Bronchial epithelial cell (primary cell): Measurements from ENCODE around the gene PHB1. TPM values are rescaled to one million over a fixed set of nuclear protein-coding genes. Genes with fewer than 3 reads are reported as not detected.

Experiments
- DNase-seq: peaks from one replicate; pipeline ENCODE4 v3.0.0-alpha.2; 2010; ENCODE audit warnings: low read depth
- FAIRE-seq: peaks from 2 replicates; lab custom pipeline; 2011; peaks lifted over from hg19 to GRCh38; lab: Jason Lieb, UNC
- H3K27me3 ChIP-seq: 2 replicates; pipeline ENCODE4 v1.5.1; 2011; ENCODE audit warnings: low read length; ENCODE audit not compliant: control insufficient read depth, insufficient read depth
- H3K36me3 ChIP-seq: 2 replicates; pipeline ENCODE4 v1.5.1; 2011; ENCODE audit warnings: low read length; ENCODE audit not compliant: control insufficient read depth, insufficient read depth
- H3K4me3 ChIP-seq: 2 replicates; pipeline ENCODE4 v1.5.1; 2011; ENCODE audit warnings: mild to moderate bottlenecking, low read depth, low read length, control low read depth
- total RNA-seq: library from RNA; depleted of rRNA; stranded (reverse); fragments of >200 nt; gene quantifications from 2 replicates; pipeline ENCODE4 v1.2.1, GENCODE V29; 2014
- TF ChIP-seq, protein P1 (sequence below): IDR thresholded peaks from 2 replicates; pipeline ENCODE4 v1.5.1; 2011; ENCODE audit warnings: mild to moderate bottlenecking, moderate library complexity, low read length, control low read depth, inconsistent platforms; ENCODE audit not compliant: insufficient read depth, severe bottlenecking

The PHB1 gene
- total RNA-seq, 1 donor from 2014 or later, result 235 TPM

- Histone ChIP-seq H3K36me3 (no peaks in the 10 kb centered on the region), H3K27me3 (peaks cover 1% of the 10 kb centered on the region), H3K4me3 (no peak overlapping the region)
- DNase-seq, result no peak
- no peak for FAIRE-seq
- TF ChIP-seq, protein P1, sequence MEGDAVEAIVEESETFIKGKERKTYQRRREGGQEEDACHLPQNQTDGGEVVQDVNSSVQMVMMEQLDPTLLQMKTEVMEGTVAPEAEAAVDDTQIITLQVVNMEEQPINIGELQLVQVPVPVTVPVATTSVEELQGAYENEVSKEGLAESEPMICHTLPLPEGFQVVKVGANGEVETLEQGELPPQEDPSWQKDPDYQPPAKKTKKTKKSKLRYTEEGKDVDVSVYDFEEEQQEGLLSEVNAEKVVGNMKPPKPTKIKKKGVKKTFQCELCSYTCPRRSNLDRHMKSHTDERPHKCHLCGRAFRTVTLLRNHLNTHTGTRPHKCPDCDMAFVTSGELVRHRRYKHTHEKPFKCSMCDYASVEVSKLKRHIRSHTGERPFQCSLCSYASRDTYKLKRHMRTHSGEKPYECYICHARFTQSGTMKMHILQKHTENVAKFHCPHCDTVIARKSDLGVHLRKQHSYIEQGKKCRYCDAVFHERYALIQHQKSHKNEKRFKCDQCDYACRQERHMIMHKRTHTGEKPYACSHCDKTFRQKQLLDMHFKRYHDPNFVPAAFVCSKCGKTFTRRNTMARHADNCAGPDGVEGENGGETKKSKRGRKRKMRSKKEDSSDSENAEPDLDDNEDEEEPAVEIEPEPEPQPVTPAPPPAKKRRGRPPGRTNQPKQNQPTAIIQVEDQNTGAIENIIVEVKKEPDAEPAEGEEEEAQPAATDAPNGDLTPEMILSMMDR, result no peak
These were observed 37.5 kb upstream of the PHB1 start for GRCh38 chr17:49452201-49452600.

DNA sequence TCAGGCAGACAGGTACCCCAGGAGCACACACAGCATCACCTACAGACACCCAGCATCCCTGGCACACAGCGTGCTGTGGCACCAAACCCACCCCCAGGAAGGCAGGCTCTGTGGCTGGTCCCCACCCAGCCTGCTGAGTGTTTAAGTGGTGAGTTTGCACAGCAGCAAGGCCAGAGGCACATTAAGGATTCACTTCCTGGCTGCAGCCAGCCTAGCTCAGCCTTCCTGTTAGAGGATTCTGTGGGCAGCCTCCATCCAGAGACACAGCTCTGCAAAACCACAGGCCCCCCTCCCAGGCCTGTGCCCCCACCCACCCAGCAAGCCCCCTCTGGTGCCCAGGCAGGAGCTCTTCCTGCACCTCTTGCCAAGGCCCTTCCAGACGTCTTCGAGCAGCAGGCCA lies 36.1 kb upstream of the PHB1 start:
- TF ChIP-seq, protein P1, result no peak
- DNase-seq, result peak; percentile 62
- FAIRE-seq, result no peak
- Histone ChIP-seq H3K36me3 (no peaks in the 10 kb centered on the region), H3K4me3 (no peak overlapping the region), H3K27me3 (peaks cover 2% of the 10 kb centered on the region)

DNA sequence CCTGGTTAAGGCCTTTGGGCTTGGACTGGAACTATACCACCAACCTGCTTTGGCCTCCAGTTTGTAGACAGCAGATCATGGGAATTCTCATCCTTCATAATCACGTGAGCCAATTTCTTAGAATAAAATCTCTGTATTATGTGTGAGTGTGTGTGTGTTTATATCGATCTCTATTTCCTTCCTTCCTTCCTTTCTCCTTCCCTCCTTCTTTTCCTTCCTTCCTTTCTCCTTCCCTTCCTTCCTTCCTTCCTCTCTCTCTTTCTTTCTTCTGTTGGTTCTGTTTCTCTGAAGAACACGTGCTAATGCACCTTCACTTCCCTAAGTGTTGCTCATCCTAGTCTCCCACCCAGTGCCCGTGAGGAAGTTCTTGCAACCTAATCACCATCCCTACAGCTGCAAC lies 35.5 kb upstream of the PHB1 start:
- DNase-seq (no peak), FAIRE-seq (no peak)
- TF ChIP-seq, protein P1, result no peak
- Histone ChIP-seq H3K36me3 (no peaks in the 10 kb centered on the region), H3K4me3 (no peak overlapping the region), H3K27me3 (peaks cover 2% of the 10 kb centered on the region)

- FAIRE-seq (no peak), DNase-seq (no peak)
- TF ChIP-seq, protein P1, result no peak
- no peak overlapping the region for H3K4me3 ChIP-seq
- H3K36me3 ChIP-seq, result no peaks in the 10 kb centered on the region
- H3K27me3 ChIP-seq, result peaks cover 2% of the 10 kb centered on the region
These were observed 33.1 kb upstream of the PHB1 start for GRCh38 chr17:49447628-49448302.

DNA sequence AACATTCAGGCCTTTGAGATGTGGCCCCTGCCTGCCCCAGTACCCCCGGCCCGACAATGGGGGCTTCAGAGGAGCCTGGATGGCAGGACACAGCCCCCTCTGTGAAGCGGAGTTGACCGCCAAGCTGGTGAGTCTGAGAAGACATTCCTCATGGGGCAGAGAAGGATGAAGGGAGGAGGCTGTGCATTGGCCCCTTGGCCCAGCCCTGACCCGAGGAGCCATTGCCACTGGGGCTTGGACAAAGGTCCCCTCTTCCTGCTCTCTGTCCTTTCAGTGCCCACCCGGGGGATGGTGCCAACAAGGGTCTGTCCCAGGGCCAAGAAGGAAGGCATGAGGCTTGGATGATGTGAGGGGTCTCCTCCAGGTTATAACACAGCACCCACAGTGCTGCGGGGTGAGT lies 30.9 kb upstream of the PHB1 start:
- H3K27me3 ChIP-seq, result peaks cover 2% of the 10 kb centered on the region
- H3K4me3 ChIP-seq, result no peak overlapping the region
- TF ChIP-seq, protein P1, result no peak
- H3K36me3 ChIP-seq, result no peaks in the 10 kb centered on the region
- FAIRE-seq (no peak), DNase-seq (no peak)

DNA sequence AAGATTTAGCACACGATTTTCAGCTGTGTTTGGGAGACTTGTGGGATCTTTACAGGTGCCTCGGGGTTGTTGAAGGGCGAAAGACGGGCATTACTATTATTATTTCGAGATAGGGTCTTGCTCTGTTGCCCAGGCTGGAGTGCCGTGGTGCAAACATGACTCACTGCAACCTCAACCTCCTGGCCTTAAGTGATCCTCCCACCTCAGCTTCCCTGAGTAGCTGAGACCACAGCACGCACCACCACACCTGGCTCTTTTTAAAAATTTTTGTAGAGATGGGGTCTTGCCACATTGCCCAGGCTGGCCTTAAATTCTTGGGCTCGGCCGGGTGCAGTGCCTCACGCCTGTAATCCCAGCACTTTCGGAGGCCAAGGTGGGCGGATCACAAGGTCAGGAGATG lies 29.7 kb upstream of the PHB1 start:
- no peak for FAIRE-seq
- Histone ChIP-seq H3K4me3 (no peak overlapping the region), H3K36me3 (no peaks in the 10 kb centered on the region), H3K27me3 (peaks cover 7% of the 10 kb centered on the region)
- DNase-seq, result no peak
- TF ChIP-seq, protein P1, result no peak
